ENCODE results near the gene SLC25A26.
"Not testable (repeated sequence)": the region's sequence is repeated elsewhere in the genome, so short reads cannot be mapped to it uniquely, and the experiment has no call there.

Gene SLC25A26

GRCh38 chr3:66419036-66419435, 198.2 kb downstream of the SLC25A26 start:
- H3K4me3 ChIP-seq (ENCODE audit: low read length): no peak overlapping the region
- H3K27ac ChIP-seq (ENCODE audit: low read depth, low read length): no peak overlapping the region
- H3K27me3 ChIP-seq (ENCODE audit: control insufficient read depth, low read length): no peaks in the 10 kb centered on the region
- H3K36me3 ChIP-seq (ENCODE audit: control insufficient read depth, low read length): peaks cover 83% of the 10 kb centered on the region
- TF ChIP-seq EZH2phosphoT487 (IDR thresholded peaks at IDR 0.05; ENCODE audit: borderline replicate concordance, low read length) (no peak), CTCF (IDR thresholded peaks at IDR 0.05; ENCODE audit: low read depth, low read length, poor library complexity, severe bottlenecking) (no peak)
- H4K20me1 ChIP-seq (ENCODE audit: control insufficient read depth, insufficient read depth, low read depth, low read length): peaks cover 17% of the 10 kb centered on the region
- H3K9me2 ChIP-seq (replicated peaks; ENCODE audit: control insufficient read depth, low read length): no peaks in the 10 kb centered on the region
- H3K4me2 ChIP-seq (ENCODE audit: low read length): no peak overlapping the region
- H3F3A ChIP-seq (ENCODE audit: control insufficient read depth, insufficient read depth): no peaks in the 10 kb centered on the region
- H3K9me3 ChIP-seq (ENCODE audit: control insufficient read depth, insufficient read depth, low read length): peaks cover 24% of the 10 kb centered on the region
- H3K79me2 ChIP-seq (ENCODE audit: control insufficient read depth, low read length): peaks cover 96% of the 10 kb centered on the region
- no peaks in the 10 kb centered on the region for H3K4me1 ChIP-seq (ENCODE audit: control insufficient read depth, low read length)

DNA sequence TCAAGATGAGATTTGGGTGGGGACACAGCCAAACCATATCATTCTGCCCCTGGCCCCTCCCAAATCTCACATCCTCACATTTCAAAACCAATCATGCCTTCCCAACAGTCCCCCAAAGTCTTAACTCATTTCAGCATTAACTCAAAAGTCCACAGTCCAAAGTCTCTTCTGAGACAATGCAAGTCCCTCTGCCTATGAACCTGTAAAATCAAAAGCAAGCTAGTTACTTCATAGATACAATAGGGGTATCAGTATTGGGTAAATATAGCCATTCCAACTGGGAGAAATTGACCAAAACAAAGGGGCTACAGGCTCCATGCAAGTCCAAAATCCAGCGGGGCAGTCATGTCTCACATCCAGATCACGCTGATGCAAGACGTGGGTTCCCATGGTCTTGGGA, 200.3 kb downstream of the SLC25A26 start:
- Histone ChIP-seq H3K36me3 (ENCODE audit: control insufficient read depth, low read length) (peaks cover 85% of the 10 kb centered on the region), H3K79me2 (ENCODE audit: control insufficient read depth, low read length) (peaks cover 100% of the 10 kb centered on the region), H3K9me3 (ENCODE audit: control insufficient read depth, insufficient read depth, low read length) (peaks cover 39% of the 10 kb centered on the region)
- H3K4me1 ChIP-seq (ENCODE audit: control insufficient read depth, low read length); H3K4me2 ChIP-seq (ENCODE audit: low read length); H4K20me1 ChIP-seq (ENCODE audit: control insufficient read depth, insufficient read depth, low read depth, low read length); H3K27ac ChIP-seq (ENCODE audit: low read depth, low read length); H3K4me3 ChIP-seq (ENCODE audit: low read length); H3F3A ChIP-seq (ENCODE audit: control insufficient read depth, insufficient read depth); H3K27me3 ChIP-seq (ENCODE audit: control insufficient read depth, low read length); H3K9me2 ChIP-seq (replicated peaks; ENCODE audit: control insufficient read depth, low read length): not testable (repeated sequence)

DNA sequence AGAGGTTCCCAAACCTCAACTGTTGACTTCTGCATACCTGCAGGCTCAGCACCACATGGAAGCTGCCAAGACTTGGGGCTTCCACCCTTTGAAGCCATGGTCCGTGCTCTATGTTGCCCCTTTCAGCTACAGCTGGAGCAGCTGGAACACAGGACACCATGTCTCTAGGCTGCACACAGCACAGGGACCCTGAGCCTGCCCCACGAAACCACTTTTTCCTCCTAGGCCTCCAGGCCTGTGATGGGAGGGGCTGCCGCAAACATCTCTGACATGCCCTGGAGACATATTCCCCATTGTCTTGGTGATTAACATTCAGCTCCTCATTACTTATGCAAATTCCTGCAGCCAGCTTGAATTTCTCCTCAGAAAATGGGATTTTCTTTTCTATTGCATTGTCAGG, 201.1 kb downstream of the SLC25A26 start:
- H4K20me1 ChIP-seq (ENCODE audit: control insufficient read depth, insufficient read depth, low read depth, low read length); H3K9me2 ChIP-seq (replicated peaks; ENCODE audit: control insufficient read depth, low read length); H3K4me2 ChIP-seq (ENCODE audit: low read length); H3K4me3 ChIP-seq (ENCODE audit: low read length); H3F3A ChIP-seq (ENCODE audit: control insufficient read depth, insufficient read depth); H3K27me3 ChIP-seq (ENCODE audit: control insufficient read depth, low read length); H3K27ac ChIP-seq (ENCODE audit: low read depth, low read length); H3K4me1 ChIP-seq (ENCODE audit: control insufficient read depth, low read length): not testable (repeated sequence)
- Histone ChIP-seq H3K79me2 (ENCODE audit: control insufficient read depth, low read length) (peaks cover 100% of the 10 kb centered on the region), H3K9me3 (ENCODE audit: control insufficient read depth, insufficient read depth, low read length) (peaks cover 39% of the 10 kb centered on the region), H3K36me3 (ENCODE audit: control insufficient read depth, low read length) (peaks cover 85% of the 10 kb centered on the region)

- Histone ChIP-seq H3K36me3 (ENCODE audit: control insufficient read depth, low read length) (peaks cover 87% of the 10 kb centered on the region), H3K9me2 (replicated peaks; ENCODE audit: control insufficient read depth, low read length) (no peaks in the 10 kb centered on the region), H3K79me2 (ENCODE audit: control insufficient read depth, low read length) (peaks cover 100% of the 10 kb centered on the region), H4K20me1 (ENCODE audit: control insufficient read depth, insufficient read depth, low read depth, low read length) (no peaks in the 10 kb centered on the region; the same call in 1 of the 2 replicates), H3K27ac (ENCODE audit: low read depth, low read length) (no peak overlapping the region), H3K27me3 (ENCODE audit: control insufficient read depth, low read length) (no peaks in the 10 kb centered on the region), H3F3A (ENCODE audit: control insufficient read depth, insufficient read depth) (no peaks in the 10 kb centered on the region), H3K4me2 (ENCODE audit: low read length) (no peak overlapping the region), H3K9me3 (ENCODE audit: control insufficient read depth, insufficient read depth, low read length) (peaks cover 39% of the 10 kb centered on the region), H3K4me3 (ENCODE audit: low read length) (no peak overlapping the region), H3K4me1 (ENCODE audit: control insufficient read depth, low read length) (no peaks in the 10 kb centered on the region)
- TF ChIP-seq CTCF (IDR thresholded peaks at IDR 0.05; ENCODE audit: low read depth, low read length, poor library complexity, severe bottlenecking) (no peak), EZH2phosphoT487 (IDR thresholded peaks at IDR 0.05; ENCODE audit: borderline replicate concordance, low read length) (no peak)
Measured at GRCh38 chr3:66423791-66424190, 203.0 kb downstream of the SLC25A26 start.
